NCI-H187 treated with DMSO at 0.1 percent for 48 hours (cell line): ENCODE measurements around the gene SVOP.
"Not testable (repeated sequence)": the region's sequence is repeated elsewhere in the genome, so short reads cannot be mapped to it uniquely, and the experiment has no call there.

Experiments used
- DNase-seq: peaks from one replicate; lab custom pipeline; 2025; lab: John Stamatoyannopoulos, UW

The SVOP gene

DNA sequence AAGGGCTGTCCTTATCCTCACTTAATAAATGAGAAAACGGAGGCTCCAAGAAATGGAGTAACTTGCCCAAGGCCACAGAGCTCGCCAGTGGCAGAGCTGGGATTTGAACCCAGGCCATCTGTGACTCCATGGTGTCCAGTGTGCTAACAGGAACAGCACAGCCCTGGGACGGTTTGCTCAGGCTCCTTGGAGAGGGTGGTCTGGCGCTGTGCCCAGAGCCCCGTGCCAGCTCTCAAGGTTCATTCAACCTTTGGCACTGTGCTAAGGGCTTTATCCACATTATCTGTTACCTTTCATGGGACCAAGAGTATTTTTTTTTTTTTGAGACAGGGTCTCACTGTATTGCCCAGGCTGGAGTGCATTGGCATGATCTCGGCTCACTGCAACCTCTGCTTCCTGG, 132.8 kb downstream of the SVOP start:
- DNase-seq = no peak

GRCh38 chr12:108886873-108887629, 133.8 kb downstream of the SVOP start:
- DNase-seq = no peak

GRCh38 chr12:108884116-108885012, 136.5 kb downstream of the SVOP start:
- no peak for DNase-seq

DNA sequence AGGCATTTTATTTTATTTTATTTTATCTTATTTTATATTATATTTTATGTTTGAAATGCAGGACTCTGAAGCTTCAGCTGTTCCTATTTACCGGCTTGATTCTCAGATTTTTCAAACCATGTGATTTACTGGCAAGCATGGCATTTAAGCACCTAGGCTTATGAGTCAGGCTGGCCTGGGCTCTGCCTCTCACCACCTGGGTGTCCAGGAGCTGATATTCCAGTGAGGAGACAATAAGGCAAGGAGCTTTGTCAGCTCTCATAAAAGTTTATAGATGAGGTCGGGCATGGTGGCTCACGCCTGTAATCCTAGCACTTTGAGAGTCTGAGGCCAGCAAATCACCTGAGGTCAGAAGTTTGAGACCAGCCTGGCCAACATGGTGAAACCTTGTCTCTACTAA, 138.9 kb downstream of the SVOP start:
- DNase-seq = no peak

- DNase-seq = no peak
These were observed 141.1 kb downstream of the SVOP start, which contains the start of gene DAO for GRCh38 chr12:108879615-108880254. DAO (plus strand) TSS chr12:108880092; CDS start chr12:108885007, 4,915 bp downstream.

GRCh38 chr12:108876550-108876949, 144.3 kb downstream of the SVOP start:
- no peak for DNase-seq

GRCh38 chr12:108875682-108876361, 145.0 kb downstream of the SVOP start:
- no peak for DNase-seq

- DNase-seq = no peak
These were observed 145.6 kb downstream of the SVOP start for GRCh38 chr12:108875280-108875679.

DNA sequence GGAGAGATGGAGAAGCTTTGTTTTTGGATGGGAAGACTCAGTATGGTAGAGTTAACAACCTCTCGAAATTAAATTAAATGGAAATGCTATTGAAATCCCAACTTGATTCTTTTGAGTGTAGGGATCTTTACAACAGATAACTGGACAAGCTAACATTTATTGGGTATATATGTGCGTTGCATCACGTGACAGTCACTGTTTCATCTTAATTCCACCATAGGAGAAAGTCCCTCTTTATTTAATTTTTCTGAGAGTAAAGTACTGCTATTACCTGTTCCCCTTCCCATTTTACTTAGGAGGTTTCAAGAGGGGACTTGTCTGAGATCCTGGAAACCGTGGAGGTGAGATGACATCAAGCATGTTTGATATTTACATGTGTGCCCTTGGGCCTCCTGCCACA, 152.1 kb downstream of the SVOP start:
- no peak for DNase-seq

DNA sequence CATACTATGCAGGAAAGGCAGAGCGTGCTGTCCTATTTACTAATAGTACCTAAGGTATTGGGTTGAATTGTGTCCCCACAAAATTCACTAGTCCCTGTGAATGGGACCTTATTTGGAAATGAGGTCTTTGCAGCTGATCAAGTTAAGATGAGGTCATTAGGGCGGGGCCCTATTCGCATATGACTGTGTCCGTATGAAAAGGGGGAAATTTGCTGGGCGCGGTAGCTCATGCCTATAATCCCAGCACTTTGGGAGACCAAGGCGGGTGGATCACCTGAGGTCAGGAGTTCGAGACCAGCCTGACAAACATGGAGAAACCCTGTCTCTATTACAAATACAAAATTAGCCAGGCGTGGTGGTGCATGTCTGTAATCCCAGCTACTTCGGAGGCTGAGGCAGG, 154.8 kb downstream of the SVOP start:
- not testable (repeated sequence) for DNase-seq

- no peak for DNase-seq
These were observed 155.7 kb downstream of the SVOP start for GRCh38 chr12:108865169-108865568.

DNA sequence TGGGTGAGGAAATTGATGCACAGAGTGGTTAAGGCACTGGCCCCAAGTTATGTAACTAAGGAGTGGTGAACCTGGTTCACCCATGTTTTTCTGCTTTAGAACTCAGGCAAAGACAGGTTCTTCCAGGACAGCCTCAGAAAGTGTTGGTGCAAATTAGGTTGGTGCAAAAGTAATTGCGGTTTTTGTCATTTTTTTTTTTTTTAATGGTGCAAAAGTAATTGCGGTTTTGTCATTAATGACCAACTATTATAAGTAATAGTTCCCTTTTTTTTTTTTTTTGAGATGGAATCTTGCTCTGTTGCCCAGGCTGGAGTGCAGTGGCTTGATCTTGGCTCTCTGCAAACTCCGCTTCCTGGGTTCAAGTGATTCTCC, 158.3 kb downstream of the SVOP start:
- no peak for DNase-seq

GRCh38 chr12:108861878-108862587, 158.8 kb downstream of the SVOP start:
- DNase-seq = no peak

DNA sequence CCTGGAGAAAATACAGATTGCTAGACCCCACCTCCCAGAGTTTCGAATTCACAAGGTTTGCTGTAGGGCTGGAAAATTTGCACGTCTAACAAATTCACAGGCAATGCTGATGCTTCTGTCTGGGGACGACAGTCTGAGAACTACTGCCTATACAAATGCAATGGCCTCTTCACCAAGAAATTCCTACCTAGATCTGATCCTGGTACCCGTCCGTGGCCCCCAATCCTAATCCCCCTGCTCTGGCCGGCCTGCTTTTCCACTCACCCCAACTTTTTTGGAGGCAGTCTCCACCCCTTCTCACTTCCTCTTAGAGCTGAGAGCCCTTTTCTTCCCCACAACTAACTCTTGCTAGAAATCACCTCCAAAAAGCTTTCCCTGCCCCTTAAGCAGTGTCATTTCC, 160.4 kb downstream of the SVOP start:
- DNase-seq = no peak

GRCh38 chr12:108859923-108860291, 161.0 kb downstream of the SVOP start:
- DNase-seq = no peak

DNA sequence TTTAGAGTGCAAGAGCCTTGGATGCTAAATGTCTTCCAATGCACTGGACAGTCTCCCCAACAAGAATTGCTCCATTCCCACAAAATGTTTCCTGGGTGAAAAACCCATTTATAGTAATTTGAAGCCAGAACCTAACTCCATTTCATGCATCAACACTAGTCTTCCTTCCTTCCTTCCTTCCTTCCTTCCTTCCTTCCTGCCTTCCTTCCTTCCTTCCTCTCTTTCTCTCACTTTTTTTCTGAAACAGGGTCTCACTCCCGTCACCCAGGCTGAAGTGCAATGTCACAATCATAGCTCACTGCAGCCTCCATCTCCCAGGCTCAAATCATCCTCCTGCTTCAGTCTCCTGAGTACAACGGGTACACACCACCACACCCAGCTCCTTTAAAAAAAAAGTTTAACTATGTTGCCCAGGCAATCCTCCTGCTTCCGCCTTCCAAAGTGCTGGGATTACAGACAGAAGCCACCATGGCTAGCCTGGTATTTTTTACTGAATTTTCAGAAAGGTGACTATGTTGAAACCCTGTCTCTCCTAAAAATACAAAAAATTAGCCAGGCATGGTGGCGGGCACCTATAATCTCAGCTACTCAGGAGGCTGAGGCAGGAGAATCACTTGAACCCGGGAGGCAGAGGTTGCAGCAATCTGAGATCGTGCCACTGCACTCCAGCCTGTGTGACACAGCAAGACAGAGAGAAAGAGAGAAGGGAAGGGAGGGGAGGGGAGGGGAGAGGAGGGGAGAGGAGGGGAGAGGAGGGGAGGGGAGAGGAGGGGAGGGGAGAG, 161.5 kb downstream of the SVOP start:
- not testable (repeated sequence) for DNase-seq

DNA sequence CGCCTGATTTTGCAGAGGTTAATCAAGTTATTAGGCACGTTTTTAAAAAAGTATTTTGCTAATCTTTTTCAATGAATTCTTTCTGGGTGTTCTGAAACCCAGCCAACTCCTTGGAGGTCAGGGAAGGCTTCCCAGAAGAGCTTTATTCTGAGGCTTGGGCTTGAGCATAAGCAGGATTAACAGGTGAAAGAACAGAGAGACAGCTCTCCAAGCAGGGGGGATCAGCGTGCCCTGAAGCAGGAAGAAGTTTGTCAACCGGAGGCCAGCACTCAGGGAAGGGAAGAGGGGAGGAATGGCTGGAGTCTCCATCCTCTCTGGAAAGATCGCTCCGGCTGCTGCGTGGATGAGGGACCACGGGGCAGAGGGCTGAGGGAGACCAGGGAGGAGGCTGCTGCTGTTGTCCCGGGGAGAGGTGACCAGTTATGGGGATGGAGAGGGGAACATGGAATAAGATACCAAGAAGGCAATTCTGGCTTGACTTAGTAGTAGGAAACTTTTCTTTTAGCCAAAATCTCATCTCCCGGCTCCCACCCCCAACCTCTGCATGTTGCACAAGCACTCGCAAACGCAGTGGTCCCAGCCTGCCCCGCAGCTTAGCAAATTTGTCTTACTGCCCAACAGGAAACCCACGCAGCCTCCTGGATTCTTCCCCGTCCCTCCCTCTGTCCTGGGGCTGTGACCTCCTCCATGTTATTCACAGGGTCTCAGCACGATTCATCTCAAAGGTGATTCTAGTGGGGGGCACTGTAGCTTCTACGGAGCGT, 162.4 kb downstream of the SVOP start:
- DNase-seq = no peak
